Cardiac muscle cell (in vitro differentiated cells and primary cell): ENCODE measurements around the gene TIGAR. TPM values are rescaled to one million over a fixed set of nuclear protein-coding genes. Genes with fewer than 3 reads are reported as not detected.

Experiments used
- DNase-seq, 2 donors: peaks; one replicate each; pipeline versions ENCODE4 v3.0.0 to v3.0.0-alpha.2; 2010 to 2017; ENCODE audit warnings: low read depth in 1 of 2, low spot score in 1 of 2
- H3K27ac ChIP-seq: fragments of 200-600 bp; sonication (generic); 2 replicates; pipeline ENCODE4 v1.5.1; 2016
- H3K27me3 ChIP-seq: fragments of 200-600 bp; sonication (generic); 2 replicates; pipeline ENCODE4 v1.6.0; 2016; ENCODE audit warnings: control low read depth
- H3K36me3 ChIP-seq: fragments of 200-600 bp; sonication (generic); 2 replicates; pipeline ENCODE4 v1.5.1; 2016; ENCODE audit warnings: control low read depth
- H3K4me1 ChIP-seq: fragments of 200-600 bp; sonication (generic); 2 replicates; pipeline ENCODE4 v1.8.1; 2017; ENCODE audit warnings: low read depth, mild to moderate bottlenecking, mixed run types
- H3K4me3 ChIP-seq: fragments of 200-600 bp; sonication (generic); 2 replicates; pipeline ENCODE4 v1.5.1; 2016; ENCODE audit warnings: mild to moderate bottlenecking
- H3K9me3 ChIP-seq: fragments of 200-600 bp; sonication (generic); 2 replicates; pipeline ENCODE4 v1.5.1; 2017; ENCODE audit warnings: low read depth, mild to moderate bottlenecking, control low read depth
- CTCF ChIP-seq: IDR thresholded peaks from 2 replicates; pipeline ENCODE4 v1.5.1; 2012; ENCODE audit warnings: low read depth, mild to moderate bottlenecking, low read length
- polyA plus RNA-seq: library from polyadenylated mRNA; unstranded; fragments of >200 nt; fragmentation: Nextera tagmentation; extraction: Ambion mirVana; gene quantifications from 2 replicates; pipeline ENCODE4 v1.2.1, GENCODE V29; 2016
- total RNA-seq: library from RNA; depleted of rRNA; stranded (reverse); fragments of >200 nt; gene quantifications from 2 replicates; pipeline ENCODE4 v1.2.3, GENCODE V29; 2016

Gene TIGAR
- total RNA-seq: 2.7 and 3.2 TPM in 2 replicates
- 8.5 and 16.4 TPM in 2 replicates for polyA plus RNA-seq

GRCh38 chr12:4320853-4321701 is at the start of gene TIGAR:
Gene TIGAR (plus strand): TSS chr12:4321213. CDS start chr12:4321272, 59 bp downstream.
- Histone ChIP-seq H3K36me3 (no peaks in the 10 kb centered on the region), H3K27me3 (no peaks in the 10 kb centered on the region), H3K27ac (peak within 1 kb of the TSS; percentile 97), H3K9me3 (no peaks in the 10 kb centered on the region), H3K4me1 (peaks cover 5% of the 10 kb centered on the region), H3K4me3 (peak within 1 kb of the TSS; percentile 64)
- TF ChIP-seq CTCF: no peak
- DNase-seq: peak; percentile 97 to 98

- no peak for TF ChIP-seq CTCF
- peak overlapping the region; percentile 62 for H3K4me3 ChIP-seq
- no peaks in the 10 kb centered on the region for H3K9me3 ChIP-seq
- DNase-seq: peak; percentile 46 to 78
- peaks cover 25% of the 10 kb centered on the region for H3K27me3 ChIP-seq
- H3K36me3 ChIP-seq: no peaks in the 10 kb centered on the region
- H3K4me1 ChIP-seq: peaks cover 12% of the 10 kb centered on the region
- H3K27ac ChIP-seq: no peak overlapping the region
These were observed 49.1 kb upstream of the TIGAR start for GRCh38 chr12:4271717-4272423.

- DNase-seq: peak in 1 of 2 donors; percentile 48
- peak overlapping the region; percentile 62 for H3K4me3 ChIP-seq
- no peaks in the 10 kb centered on the region for H3K9me3 ChIP-seq
- H3K27ac ChIP-seq: peak overlapping the region; percentile 4
- H3K4me1 ChIP-seq: peaks cover 18% of the 10 kb centered on the region
- TF ChIP-seq CTCF: no peak
- peaks cover 25% of the 10 kb centered on the region for H3K27me3 ChIP-seq
- H3K36me3 ChIP-seq: no peaks in the 10 kb centered on the region
These were observed 48.4 kb upstream of the TIGAR start for GRCh38 chr12:4272424-4273272.

- peak overlapping the region; percentile 4 for H3K27ac ChIP-seq
- DNase-seq: no peak
- peak overlapping the region; percentile 62 for H3K4me3 ChIP-seq
- H3K27me3 ChIP-seq: peaks cover 25% of the 10 kb centered on the region
- H3K4me1 ChIP-seq: peaks cover 24% of the 10 kb centered on the region
- TF ChIP-seq CTCF: no peak
- no peaks in the 10 kb centered on the region for H3K36me3 ChIP-seq
- no peaks in the 10 kb centered on the region for H3K9me3 ChIP-seq
These were observed 47.8 kb upstream of the TIGAR start for GRCh38 chr12:4273273-4273651.

- peak within 1 kb of the TSS; percentile 62 for H3K4me3 ChIP-seq
- no peak for TF ChIP-seq CTCF
- H3K27ac ChIP-seq: peak within 1 kb of the TSS; percentile 49
- no peaks in the 10 kb centered on the region for H3K36me3 ChIP-seq
- H3K27me3 ChIP-seq: peaks cover 21% of the 10 kb centered on the region
- DNase-seq: peak; percentile 73 to 91
- no peaks in the 10 kb centered on the region for H3K9me3 ChIP-seq
- H3K4me1 ChIP-seq: peaks cover 30% of the 10 kb centered on the region
These were observed 47.2 kb upstream of the TIGAR start, which contains the start of gene CCND2 for GRCh38 chr12:4273652-4274395. Gene CCND2 (plus strand): TSS chr12:4273762. CDS start chr12:4274041, 279 bp downstream.
